BLaER1 (cell line): ENCODE results near the gene DNAH17.

Source experiments
- H3K27ac ChIP-seq: shearing (Covaris generic); formaldehyde crosslinking; 2 replicates; pipeline ENCODE4 v1.8.1; 2022
- H3K27me3 ChIP-seq: shearing (Covaris generic); formaldehyde crosslinking; 2 replicates; pipeline ENCODE4 v1.8.1; 2022
- H3K36me3 ChIP-seq: shearing (Covaris generic); formaldehyde crosslinking; 2 replicates; pipeline ENCODE4 v1.8.1; 2022
- H3K4me1 ChIP-seq: shearing (Covaris generic); formaldehyde crosslinking; 2 replicates; pipeline ENCODE4 v1.8.1; 2022
- H3K4me2 ChIP-seq: shearing (Covaris generic); formaldehyde crosslinking; 2 replicates; pipeline ENCODE4 v1.8.1; 2022
- H3K4me3 ChIP-seq: shearing (Covaris generic); formaldehyde crosslinking; 2 replicates; pipeline ENCODE4 v1.8.1; 2022
- H3K9ac ChIP-seq: shearing (Covaris generic); formaldehyde crosslinking; 2 replicates; pipeline ENCODE4 v1.8.1; 2022
- H3K9me3 ChIP-seq: shearing (Covaris generic); formaldehyde crosslinking; 2 replicates; pipeline ENCODE4 v1.8.1; 2022
- H4K20me1 ChIP-seq: shearing (Covaris generic); formaldehyde crosslinking; 2 replicates; pipeline ENCODE4 v1.8.1; 2022
- Cebpa-rat ChIP-seq: shearing (Covaris generic); IDR thresholded peaks from 2 replicates; pipeline ENCODE4 v1.8.1; 2022

The DNAH17 gene

GRCh38 chr17:78461799-78462053 is 115.5 kb downstream of the DNAH17 start:
- no peak overlapping the region for H3K4me3 ChIP-seq
- H3K9ac ChIP-seq, result no peak overlapping the region
- peaks cover 5% of the 10 kb centered on the region for H3K9me3 ChIP-seq
- TF ChIP-seq Cebpa-rat, result no peak
- no peaks in the 10 kb centered on the region for H4K20me1 ChIP-seq
- no peak overlapping the region for H3K4me2 ChIP-seq
- H3K27ac ChIP-seq, result no peak overlapping the region
- H3K4me1 ChIP-seq, result peaks cover 6% of the 10 kb centered on the region; the same call in 1 of the 2 replicates
- H3K27me3 ChIP-seq, result no peaks in the 10 kb centered on the region
- no peaks in the 10 kb centered on the region for H3K36me3 ChIP-seq

- Histone ChIP-seq H3K36me3 (no peaks in the 10 kb centered on the region), H3K4me3 (no peak overlapping the region), H3K9ac (no peak overlapping the region), H3K4me2 (no peak overlapping the region), H3K4me1 (peaks cover 6% of the 10 kb centered on the region; the same call in 1 of the 2 replicates), H3K27ac (no peak overlapping the region), H3K9me3 (peaks cover 5% of the 10 kb centered on the region), H4K20me1 (no peaks in the 10 kb centered on the region), H3K27me3 (no peaks in the 10 kb centered on the region)
- no peak for TF ChIP-seq Cebpa-rat
Measured at GRCh38 chr17:78460951-78461798, 116.0 kb downstream of the DNAH17 start.

- no peak overlapping the region for H3K9ac ChIP-seq
- H4K20me1 ChIP-seq, result no peaks in the 10 kb centered on the region
- no peak overlapping the region for H3K4me3 ChIP-seq
- no peak for TF ChIP-seq Cebpa-rat
- peaks cover 6% of the 10 kb centered on the region; the same call in 1 of the 2 replicates for H3K4me1 ChIP-seq
- no peak overlapping the region for H3K27ac ChIP-seq
- no peaks in the 10 kb centered on the region for H3K36me3 ChIP-seq
- no peak overlapping the region for H3K4me2 ChIP-seq
- no peaks in the 10 kb centered on the region for H3K27me3 ChIP-seq
- peaks cover 5% of the 10 kb centered on the region for H3K9me3 ChIP-seq
Measured at GRCh38 chr17:78460176-78460675, 117.0 kb downstream of the DNAH17 start.

- Histone ChIP-seq H3K36me3 (no peaks in the 10 kb centered on the region), H4K20me1 (no peaks in the 10 kb centered on the region), H3K9me3 (peaks cover 4% of the 10 kb centered on the region), H3K9ac (no peak overlapping the region), H3K27ac (no peak overlapping the region), H3K4me1 (peaks cover 6% of the 10 kb centered on the region; the same call in 1 of the 2 replicates), H3K27me3 (no peaks in the 10 kb centered on the region), H3K4me3 (no peak overlapping the region), H3K4me2 (no peak overlapping the region)
- no peak for TF ChIP-seq Cebpa-rat
Measured at GRCh38 chr17:78459696-78460095, 117.5 kb downstream of the DNAH17 start.

GRCh38 chr17:78458736-78459335 is 118.4 kb downstream of the DNAH17 start:
- no peaks in the 10 kb centered on the region for H3K27me3 ChIP-seq
- H4K20me1 ChIP-seq, result no peaks in the 10 kb centered on the region
- H3K9ac ChIP-seq, result no peak overlapping the region
- H3K4me2 ChIP-seq, result no peak overlapping the region
- H3K36me3 ChIP-seq, result no peaks in the 10 kb centered on the region
- no peak overlapping the region for H3K27ac ChIP-seq
- no peak overlapping the region for H3K4me3 ChIP-seq
- no peaks in the 10 kb centered on the region for H3K9me3 ChIP-seq
- no peak for TF ChIP-seq Cebpa-rat
- peaks cover 6% of the 10 kb centered on the region; the same call in 1 of the 2 replicates for H3K4me1 ChIP-seq

GRCh38 chr17:78458091-78458490 is 119.1 kb downstream of the DNAH17 start:
- no peaks in the 10 kb centered on the region for H3K9me3 ChIP-seq
- H3K36me3 ChIP-seq, result no peaks in the 10 kb centered on the region
- no peak overlapping the region for H3K9ac ChIP-seq
- H3K27me3 ChIP-seq, result no peaks in the 10 kb centered on the region
- H3K4me2 ChIP-seq, result no peak overlapping the region
- H4K20me1 ChIP-seq, result no peaks in the 10 kb centered on the region
- H3K4me3 ChIP-seq, result no peak overlapping the region
- H3K4me1 ChIP-seq, result peaks cover 6% of the 10 kb centered on the region; the same call in 1 of the 2 replicates
- no peak for TF ChIP-seq Cebpa-rat
- H3K27ac ChIP-seq, result no peak overlapping the region

- Histone ChIP-seq H3K4me2 (no peak overlapping the region), H3K9ac (no peak overlapping the region), H3K4me3 (no peak overlapping the region), H4K20me1 (no peaks in the 10 kb centered on the region), H3K27ac (no peak overlapping the region), H3K9me3 (no peaks in the 10 kb centered on the region), H3K27me3 (no peaks in the 10 kb centered on the region), H3K36me3 (no peaks in the 10 kb centered on the region), H3K4me1 (peaks cover 34% of the 10 kb centered on the region)
- TF ChIP-seq Cebpa-rat, result no peak
Measured at GRCh38 chr17:78454346-78454745, 122.8 kb downstream of the DNAH17 start.

- H3K27ac ChIP-seq, result peak overlapping the region; percentile 73
- H3K27me3 ChIP-seq, result no peaks in the 10 kb centered on the region
- H3K4me3 ChIP-seq, result no peak overlapping the region
Measured at GRCh38 chr17:78451753-78452152, 125.4 kb downstream of the DNAH17 start.

GRCh38 chr17:78450696-78451345 is 126.4 kb downstream of the DNAH17 start:
- Histone ChIP-seq H3K4me2 (peak overlapping the region; percentile 85), H3K27me3 (no peaks in the 10 kb centered on the region), H4K20me1 (no peaks in the 10 kb centered on the region), H3K9ac (peak overlapping the region; percentile 53), H3K27ac (peak overlapping the region; percentile 73), H3K4me3 (peak overlapping the region; percentile 31; the same call in 1 of the 2 replicates), H3K9me3 (no peaks in the 10 kb centered on the region), H3K4me1 (peaks cover 38% of the 10 kb centered on the region), H3K36me3 (no peaks in the 10 kb centered on the region)
- no peak for TF ChIP-seq Cebpa-rat

More at GRCh38 chr17:78451753-78452152, 125.4 kb downstream of the DNAH17 start:
- TF ChIP-seq Cebpa-rat, result no peak
- Histone ChIP-seq H4K20me1 (no peaks in the 10 kb centered on the region), H3K36me3 (no peaks in the 10 kb centered on the region), H3K4me2 (peak overlapping the region; percentile 85), H3K9ac (no peak overlapping the region), H3K9me3 (no peaks in the 10 kb centered on the region), H3K4me1 (peaks cover 38% of the 10 kb centered on the region)
